C4-2B (cell line): ENCODE data around the gene HECA.

Experiments
- CTCF ChIP-seq: fragments of 450-650 bp; conservative IDR thresholded peaks from 2 replicates; pipeline ENCODE4 v1.5.1; 2017; ENCODE audit warnings: mild to moderate bottlenecking
- ZFX ChIP-seq: fragments of 450-650 bp; IDR thresholded peaks from 2 replicates; pipeline ENCODE4 v1.6.1; 2017

GRCh38 chr6:139153855-139154254 lies 19.0 kb downstream of the HECA start:
- no peak for TF ChIP-seq CTCF
- TF ChIP-seq ZFX: no peak
